A549 (cell line): Measurements from ENCODE around the gene PRXL2B. TPM values are rescaled to one million over a fixed set of nuclear protein-coding genes. Genes with fewer than 3 reads are reported as not detected.
"Not testable (repeated sequence)": the region's sequence is repeated elsewhere in the genome, so short reads cannot be mapped to it uniquely, and the experiment has no call there.

ENCODE experiments used
- ATAC-seq, 2 experiments: fragments of 200-7000 bp in 1 of 2; fragments of >200 bp in 1 of 2; cut with Nextera tagmentation in 1 of 2; cut with Tn5 transposase in 1 of 2; 3 replicates each; pipeline versions ENCODE4 v1.8.0 to v1.9.1; 2018 to 2020; ENCODE audit warnings: mild to moderate bottlenecking in 1 of 2, moderate library complexity in 1 of 2
- CTCF ChIA-PET: fragments of 300-600 bp; sonication (Branson Sonifier 250); formaldehyde crosslinking; extraction: SDS; loops from one replicate; lab custom pipeline; 2021; ENCODE audit warnings: antibody characterized with exemption, inconsistent platforms; lab: Yijun Ruan, JAX
- POLR2A ChIA-PET: fragments of 350-600 bp; formaldehyde crosslinking; extraction: SDS; loops from one replicate; lab custom pipeline; 2021; ENCODE audit warnings: antibody characterized with exemption, inconsistent platforms; lab: Yijun Ruan, JAX
- DNase-seq, 2 experiments: peaks; one replicate each; pipeline versions ENCODE4 v3.0.0 to v3.0.0-alpha.2; 2011 to 2016; ENCODE audit warnings: low read depth in 1 of 2, low spot score in 1 of 2
- FAIRE-seq: peaks from 2 replicates; lab custom pipeline; 2011; peaks lifted over from hg19 to GRCh38; lab: Jason Lieb, UNC
- H3K27ac ChIP-seq, 2 experiments: fragments of >200 bp; sonication (Bioruptor Twin); formaldehyde crosslinking; 3 replicates each; pipeline ENCODE4 v1.5.1; 2016 to 2017
- H3K4me1 ChIP-seq: fragments of >200 bp; sonication (Bioruptor Twin); formaldehyde crosslinking; 3 replicates; pipeline ENCODE4 v1.6.1; 2016
- H3K4me2 ChIP-seq: fragments of >200 bp; sonication (Bioruptor Twin); formaldehyde crosslinking; 3 replicates; pipeline ENCODE4 v1.6.1; 2016
- H3K4me3 ChIP-seq: fragments of >200 bp; sonication (Bioruptor Twin); formaldehyde crosslinking; 3 replicates; pipeline ENCODE4 v1.5.1; 2016
- H3K9me3 ChIP-seq: fragments of >200 bp; sonication (Bioruptor Twin); formaldehyde crosslinking; 3 replicates; pipeline ENCODE4 v1.6.1; 2016
- BCL3 ChIP-seq: fragments of >200 bp; sonication (Bioruptor Twin); formaldehyde crosslinking; IDR thresholded peaks from 3 replicates; pipeline ENCODE4 v1.6.1; 2016
- CEBPB ChIP-seq, 2 experiments: fragments of >200 bp in 1 of 2; sonication (Bioruptor Twin) in 1 of 2; formaldehyde crosslinking in 1 of 2; IDR thresholded peaks; 2 replicates each; pipeline ENCODE4 v1.6.1; 2012 to 2016
- CHD2 ChIP-seq: fragments of 150-350 bp; IDR thresholded peaks from 2 replicates; pipeline ENCODE4 v1.6.1; 2014; ENCODE audit warnings: low read length; ENCODE audit not compliant: partially characterized antibody
- E2F6 ChIP-seq: IDR thresholded peaks from 2 replicates; pipeline ENCODE4 v1.6.1; 2012; ENCODE audit warnings: low read depth, borderline replicate concordance
- EHF ChIP-seq: fragments of 250-450 bp; sonication (Bioruptor Pico); IDR thresholded peaks from 2 replicates; pipeline ENCODE4 v1.5.0; 2020; ENCODE audit warnings: mild to moderate bottlenecking
- FOSL2 ChIP-seq, 2 experiments: fragments of 450-650 bp in 1 of 2; fragments of >200 bp in 1 of 2; sonication (Bioruptor Twin) in 1 of 2; formaldehyde crosslinking; IDR thresholded peaks; 2 replicates each; pipeline versions ENCODE4 v1.5.0 to v1.6.1; 2016 to 2020; ENCODE audit warnings: mild to moderate bottlenecking in 1 of 2, moderate library complexity in 1 of 2
- GATA3 ChIP-seq: IDR thresholded peaks from 2 replicates; pipeline ENCODE4 v1.6.1; 2012; ENCODE audit warnings: borderline replicate concordance
- HDAC2 ChIP-seq: fragments of 200-600 bp; sonication (generic); IDR thresholded peaks from 2 replicates; pipeline ENCODE4 v1.6.1; 2016
- PBX3 ChIP-seq: IDR thresholded peaks from 2 replicates; pipeline ENCODE4 v1.6.1; 2012
- POLR2AphosphoS2 ChIP-seq: conservative IDR thresholded peaks from 2 replicates; pipeline ENCODE4 v1.6.1; 2012; ENCODE audit warnings: low read length, improper control_type of control experiment, inconsistent platforms
- REST ChIP-seq: fragments of 200-600 bp; sonication (generic); IDR thresholded peaks from 2 replicates; pipeline ENCODE4 v1.6.1; 2016; ENCODE audit warnings: antibody characterized with exemption, mild to moderate bottlenecking, moderate library complexity
- RNF2 ChIP-seq: fragments of 200-600 bp; sonication (generic); IDR thresholded peaks from 2 replicates; pipeline ENCODE4 v1.6.1; 2016; ENCODE audit warnings: low read depth, mild to moderate bottlenecking, antibody characterized with exemption, moderate library complexity, borderline replicate concordance
- SMC3 ChIP-seq: fragments of >200 bp; sonication (Bioruptor Twin); formaldehyde crosslinking; IDR thresholded peaks from 3 replicates; pipeline ENCODE4 v1.6.1; 2018; ENCODE audit warnings: inconsistent platforms
- TP53 ChIP-seq: fragments of 250-450 bp; sonication (Bioruptor Pico); IDR thresholded peaks from 2 replicates; pipeline ENCODE4 v1.5.0; 2021; ENCODE audit warnings: mild to moderate bottlenecking, moderate library complexity
- ZC3H11A ChIP-seq: fragments of 450-650 bp; IDR thresholded peaks from 2 replicates; pipeline ENCODE4 v1.6.1; 2014; ENCODE audit warnings: antibody characterized with exemption, mild to moderate bottlenecking
- ZFP36 ChIP-seq: fragments of 450-650 bp; IDR thresholded peaks from 2 replicates; pipeline ENCODE4 v1.6.1; 2014; ENCODE audit warnings: borderline replicate concordance; ENCODE audit not compliant: partially characterized antibody
- WGBS: methylation state at CpG from one replicate; pipeline ENCODE4 v1.1.6; 2017; ENCODE audit errors: missing lambda C conversion rate; 5-methylcytosine and 5-hydroxymethylcytosine counted together
- polyA plus RNA-seq, 4 experiments: library from polyadenylated mRNA; depleted of rRNA in 3 of 4; stranded (reverse); fragments of >200 nt; fragmentation: RNase III in 1 of 4; extraction: RNeasy Plus Mini Kit Qiagen cat#74134 plus additional on column Dnase treatment in 1 of 4; gene quantifications; 2 replicates in 3 of 4; 3 replicates in 1 of 4; pipeline ENCODE4 v1.2.3, GENCODE V29; 2011 to 2017

Gene PRXL2B
- polyA plus RNA-seq, 2 of the 4 experiments (the other 2 are of a cell fraction): 4.4 to 16.4 TPM

- no peak for FAIRE-seq
Observed at GRCh38 chr1:2623571-2624337, 37.2 kb downstream of the PRXL2B start.

GRCh38 chr1:2624735-2625300 is 38.2 kb downstream of the PRXL2B start:
- Histone ChIP-seq H3K4me3 (no peak overlapping the region), H3K9me3 (no peaks in the 10 kb centered on the region), H3K4me2 (no peak overlapping the region), H3K4me1 (no peaks in the 10 kb centered on the region), H3K27ac (no peak overlapping the region)
- DNase-seq: no peak
- CTCF ChIA-PET: no interaction called here
- ATAC-seq: no peak
- FAIRE-seq: no peak
- WGBS: 51% methylated on average over 13 of the region's 13 CpGs
- TF ChIP-seq REST (peak; percentile 39; the same call in 1 of the 2 replicates), CHD2 (peak; percentile 52), GATA3 (no peak)
- POLR2A ChIA-PET: no interaction called here

More at GRCh38 chr1:2623571-2624337, 37.2 kb downstream of the PRXL2B start:
- Histone ChIP-seq H3K27ac (no peak overlapping the region), H3K9me3 (no peaks in the 10 kb centered on the region), H3K4me1 (no peaks in the 10 kb centered on the region), H3K4me3 (no peak overlapping the region), H3K4me2 (no peak overlapping the region)
- TF ChIP-seq SMC3 (no peak), CEBPB (IDR thresholded peaks at IDR 0.05) (no peak), FOSL2 (IDR thresholded peaks at IDR 0.05) (no peak), FOSL2 (CRISPR knock-in tag; IDR thresholded peaks at IDR 0.05) (no peak), TP53 (CRISPR knock-in tag) (no peak), ZFP36 (no peak)
- POLR2A ChIA-PET: no interaction called here
- CTCF ChIA-PET: no interaction called here
- DNase-seq: no peak
- WGBS: 47% methylated on average over 8 of the region's 12 CpGs
- ATAC-seq: 0 out of 6 replicates have a peak, but pooled peaks of 1 of the 2 experiments have one; percentile 24

- no peaks in the 10 kb centered on the region for H3K9me3 ChIP-seq
- TF ChIP-seq CHD2 (no peak), ZC3H11A (no peak), HDAC2 (no peak), E2F6 (no peak), PBX3 (no peak), ZFP36 (no peak), BCL3 (no peak), RNF2 (no peak), POLR2AphosphoS2 (no peak), EHF (CRISPR knock-in tag) (no peak)
- H3K27ac ChIP-seq: no peak overlapping the region
- ChIA-PET CTCF (no interaction called here), POLR2A (no interaction called here)
- no peak for ATAC-seq
- DNase-seq: no peak
- FAIRE-seq: no peak
- H3K4me1 ChIP-seq: no peaks in the 10 kb centered on the region
- 67% methylated on average over 6 of the region's 10 CpGs for WGBS
- H3K4me3 ChIP-seq: no peak overlapping the region
- H3K4me2 ChIP-seq: no peak overlapping the region
Observed at GRCh38 chr1:2625311-2625710, 38.7 kb downstream of the PRXL2B start.

GRCh38 chr1:2625748-2626147 is 39.2 kb downstream of the PRXL2B start:
- H3K9me3 ChIP-seq, CTCF ChIA-PET, H3K27ac ChIP-seq, FAIRE-seq, ATAC-seq, POLR2A ChIA-PET, DNase-seq, H3K4me1 ChIP-seq, H3K4me3 ChIP-seq, H3K4me2 ChIP-seq: not testable (repeated sequence)
- WGBS: 54% methylated on average over 6 of the region's 7 CpGs
